Osteoblast (primary cell): ENCODE data around the gene DLGAP1. TPM values are rescaled to one million over a fixed set of nuclear protein-coding genes. Genes with fewer than 3 reads are reported as not detected.

ENCODE experiments used
- DNase-seq: peaks from one replicate; pipeline ENCODE4 v3.0.0; 2011; ENCODE audit warnings: low spot score, mixed read lengths; ENCODE audit not compliant: insufficient read length; ENCODE audit errors: missing footprints
- H2AFZ ChIP-seq: 2 replicates; pipeline ENCODE4 v1.6.0; 2011; ENCODE audit warnings: mild to moderate bottlenecking, low read length
- H3K27ac ChIP-seq: 2 replicates; pipeline ENCODE4 v1.5.1; 2011; ENCODE audit warnings: mild to moderate bottlenecking, low read depth, low read length, moderate library complexity
- H3K27me3 ChIP-seq: 2 replicates; pipeline ENCODE4 v1.6.0; 2012; ENCODE audit warnings: mild to moderate bottlenecking, control low read depth, inconsistent platforms, low read length, moderate library complexity; ENCODE audit not compliant: insufficient read depth
- H3K36me3 ChIP-seq: 2 replicates; pipeline ENCODE4 v1.5.1; 2011; ENCODE audit warnings: mild to moderate bottlenecking, low read length, control low read depth, moderate library complexity; ENCODE audit not compliant: insufficient read depth
- H3K4me1 ChIP-seq: 2 replicates; pipeline ENCODE4 v1.5.1; 2011; ENCODE audit warnings: mild to moderate bottlenecking, low read length, control low read depth, moderate library complexity; ENCODE audit not compliant: insufficient read depth
- H3K4me2 ChIP-seq: 2 replicates; pipeline ENCODE4 v1.6.0; 2011; ENCODE audit warnings: mild to moderate bottlenecking, low read length; ENCODE audit not compliant: insufficient read depth
- H3K4me3 ChIP-seq: fragments of 200-600 bp; sonication (generic); 3 replicates; pipeline ENCODE4 v1.5.1; 2012; ENCODE audit warnings: mild to moderate bottlenecking, low read length, inconsistent platforms; ENCODE audit not compliant: insufficient read depth
- H3K79me2 ChIP-seq: 2 replicates; pipeline ENCODE4 v1.6.0; 2012; ENCODE audit warnings: mild to moderate bottlenecking, low read length, control low read depth, inconsistent platforms; ENCODE audit not compliant: insufficient read depth
- H3K9me3 ChIP-seq: 2 replicates; pipeline ENCODE4 v1.5.1; 2011; ENCODE audit warnings: low read depth, low read length, control low read depth
- H4K20me1 ChIP-seq: 2 replicates; pipeline ENCODE4 v1.6.0; 2012; ENCODE audit warnings: mild to moderate bottlenecking, low read length, control low read depth; ENCODE audit not compliant: insufficient read depth
- total RNA-seq: library from RNA; depleted of rRNA; stranded (reverse); fragments of >200 nt; gene quantifications from 2 replicates; pipeline ENCODE4 v1.2.3, GENCODE V29; 2012
- TF ChIP-seq, protein P1 (sequence below): IDR thresholded peaks from 2 replicates; pipeline ENCODE4 v1.5.1; 2011; ENCODE audit warnings: mild to moderate bottlenecking, low read depth, low read length, moderate library complexity; ENCODE audit errors: extremely low read depth

The DLGAP1 gene
- total RNA-seq, 1 donor: not detected

DNA sequence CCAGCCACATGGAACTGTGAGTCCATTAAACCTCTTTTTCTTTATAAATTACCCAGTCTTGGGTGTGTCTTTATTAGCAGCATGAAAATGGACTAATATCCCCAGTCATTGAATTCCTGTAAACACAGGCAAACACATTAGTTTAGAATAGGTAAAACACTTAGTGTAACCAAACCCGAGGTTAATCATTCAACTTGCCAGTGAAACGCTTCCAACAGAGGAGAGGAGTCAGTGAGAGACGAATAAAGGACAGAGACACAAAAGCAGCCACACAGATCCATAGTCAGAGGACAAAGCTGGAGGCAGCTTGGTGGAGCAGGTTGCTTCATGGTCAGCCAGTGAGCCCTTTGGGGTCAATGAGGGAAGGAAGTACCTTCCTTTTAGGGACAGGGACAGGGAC, 657.1 kb downstream of the DLGAP1 start:
- no peaks in the 10 kb centered on the region for H4K20me1 ChIP-seq
- H3K9me3 ChIP-seq: no peaks in the 10 kb centered on the region
- DNase-seq: no peak
- TF ChIP-seq, protein P1, sequence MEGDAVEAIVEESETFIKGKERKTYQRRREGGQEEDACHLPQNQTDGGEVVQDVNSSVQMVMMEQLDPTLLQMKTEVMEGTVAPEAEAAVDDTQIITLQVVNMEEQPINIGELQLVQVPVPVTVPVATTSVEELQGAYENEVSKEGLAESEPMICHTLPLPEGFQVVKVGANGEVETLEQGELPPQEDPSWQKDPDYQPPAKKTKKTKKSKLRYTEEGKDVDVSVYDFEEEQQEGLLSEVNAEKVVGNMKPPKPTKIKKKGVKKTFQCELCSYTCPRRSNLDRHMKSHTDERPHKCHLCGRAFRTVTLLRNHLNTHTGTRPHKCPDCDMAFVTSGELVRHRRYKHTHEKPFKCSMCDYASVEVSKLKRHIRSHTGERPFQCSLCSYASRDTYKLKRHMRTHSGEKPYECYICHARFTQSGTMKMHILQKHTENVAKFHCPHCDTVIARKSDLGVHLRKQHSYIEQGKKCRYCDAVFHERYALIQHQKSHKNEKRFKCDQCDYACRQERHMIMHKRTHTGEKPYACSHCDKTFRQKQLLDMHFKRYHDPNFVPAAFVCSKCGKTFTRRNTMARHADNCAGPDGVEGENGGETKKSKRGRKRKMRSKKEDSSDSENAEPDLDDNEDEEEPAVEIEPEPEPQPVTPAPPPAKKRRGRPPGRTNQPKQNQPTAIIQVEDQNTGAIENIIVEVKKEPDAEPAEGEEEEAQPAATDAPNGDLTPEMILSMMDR: no peak
- no peaks in the 10 kb centered on the region for H3K79me2 ChIP-seq
- H3K4me1 ChIP-seq: no peaks in the 10 kb centered on the region
- H3K36me3 ChIP-seq: no peaks in the 10 kb centered on the region
- H3K4me2 ChIP-seq: no peak overlapping the region
- no peaks in the 10 kb centered on the region for H3K27me3 ChIP-seq
- no peak overlapping the region for H3K4me3 ChIP-seq
- no peak overlapping the region for H3K27ac ChIP-seq
- no peak overlapping the region for H2AFZ ChIP-seq

- Histone ChIP-seq H3K36me3 (no peaks in the 10 kb centered on the region), H3K4me3 (no peak overlapping the region), H4K20me1 (no peaks in the 10 kb centered on the region), H3K79me2 (no peaks in the 10 kb centered on the region), H3K27ac (no peak overlapping the region), H3K27me3 (no peaks in the 10 kb centered on the region), H3K9me3 (no peaks in the 10 kb centered on the region), H3K4me1 (no peaks in the 10 kb centered on the region), H2AFZ (no peak overlapping the region), H3K4me2 (no peak overlapping the region)
- TF ChIP-seq, protein P1: no peak
- no peak for DNase-seq
Observed at GRCh38 chr18:3796434-3796833, 658.7 kb downstream of the DLGAP1 start.

- peak overlapping the region; percentile 41 for H3K27ac ChIP-seq
- H3K36me3 ChIP-seq: no peaks in the 10 kb centered on the region
- H4K20me1 ChIP-seq: no peaks in the 10 kb centered on the region
- H3K27me3 ChIP-seq: no peaks in the 10 kb centered on the region
- no peaks in the 10 kb centered on the region for H3K9me3 ChIP-seq
- H3K4me2 ChIP-seq: no peak overlapping the region
- no peak for DNase-seq
- no peaks in the 10 kb centered on the region for H3K4me1 ChIP-seq
- TF ChIP-seq, protein P1: no peak
- H3K4me3 ChIP-seq: no peak overlapping the region
- H2AFZ ChIP-seq: no peak overlapping the region
- H3K79me2 ChIP-seq: no peaks in the 10 kb centered on the region
Observed at GRCh38 chr18:3794537-3795348, 660.4 kb downstream of the DLGAP1 start.

- TF ChIP-seq, protein P1: no peak
Observed at GRCh38 chr18:3793545-3793944, 661.6 kb downstream of the DLGAP1 start.

More at GRCh38 chr18:3793545-3793944, 661.6 kb downstream of the DLGAP1 start:
- no peaks in the 10 kb centered on the region for H4K20me1 ChIP-seq
- H3K27ac ChIP-seq: no peak overlapping the region
- no peaks in the 10 kb centered on the region for H3K9me3 ChIP-seq
- no peak overlapping the region for H2AFZ ChIP-seq
- no peak for DNase-seq
- H3K79me2 ChIP-seq: no peaks in the 10 kb centered on the region
- no peak overlapping the region for H3K4me3 ChIP-seq
- H3K36me3 ChIP-seq: no peaks in the 10 kb centered on the region
- H3K4me1 ChIP-seq: no peaks in the 10 kb centered on the region
- no peak overlapping the region for H3K4me2 ChIP-seq
- no peaks in the 10 kb centered on the region for H3K27me3 ChIP-seq
